Lung (tissue), 12 donors: Measurements from ENCODE around the gene IQCE. TPM values are rescaled to one million over a fixed set of nuclear protein-coding genes. Genes with fewer than 3 reads are reported as not detected.

Experiments
- ATAC-seq: fragments of 200-7000 bp; cut with Tn5 transposase; one replicate; pipeline ENCODE4 v1.9.1; 2020; ENCODE audit warnings: moderate number of reproducible peaks; ENCODE audit not compliant: insufficient read depth, low FRiP score
- DNase-seq, 3 donors: peaks; one replicate each; pipeline ENCODE4 v3.0.0-alpha.2; 2013 to 2017
- H3K27ac ChIP-seq, 2 donors: one replicate each; pipeline ENCODE4 v1.5.1; 2013; ENCODE audit warnings: mild to moderate bottlenecking in 2 of 2, moderate library complexity in 2 of 2, control low read depth in 1 of 2, inconsistent platforms in 1 of 2, low read depth in 1 of 2, low read length in 1 of 2
- H3K27me3 ChIP-seq, 3 donors: one replicate each; pipeline ENCODE4 v1.5.1; 2013; ENCODE audit warnings: low read length in 2 of 3; ENCODE audit not compliant: control insufficient read depth in 3 of 3, insufficient read depth in 3 of 3
- H3K36me3 ChIP-seq, 4 donors: one replicate each; pipeline ENCODE4 v1.5.1; 2013; ENCODE audit warnings: low read length in 4 of 4, mild to moderate bottlenecking in 1 of 4, moderate library complexity in 1 of 4; ENCODE audit not compliant: control insufficient read depth in 4 of 4, insufficient read depth in 4 of 4
- H3K4me1 ChIP-seq, 5 donors: one replicate each; pipeline ENCODE4 v1.5.1; 2013; ENCODE audit warnings: low read length in 5 of 5, mild to moderate bottlenecking in 2 of 5, moderate library complexity in 1 of 5; ENCODE audit not compliant: control insufficient read depth in 5 of 5, insufficient read depth in 5 of 5
- H3K4me3 ChIP-seq: one replicate; pipeline ENCODE4 v1.5.1; 2013; ENCODE audit warnings: mild to moderate bottlenecking, control low read depth, moderate library complexity
- H3K9ac ChIP-seq, 2 donors: one replicate each; pipeline ENCODE4 v1.5.1; 2013; ENCODE audit warnings: low read length in 2 of 2, control low read depth in 1 of 2; ENCODE audit not compliant: insufficient read depth in 1 of 2
- H3K9me3 ChIP-seq, 4 donors: one replicate each; pipeline ENCODE4 v1.5.1; 2013; ENCODE audit warnings: low read length in 3 of 4, mild to moderate bottlenecking in 1 of 4, moderate library complexity in 1 of 4; ENCODE audit not compliant: control insufficient read depth in 4 of 4, insufficient read depth in 3 of 4
- CTCF ChIP-seq: IDR thresholded peaks from 2 replicates; pipeline ENCODE4 v1.5.1; 2012; ENCODE audit warnings: mild to moderate bottlenecking; ENCODE audit errors: control extremely low read depth, extremely low read depth
- WGBS, 2 donors: extraction: QIAGEN DNeasy Blood & Tissue Kit; methylation state at CpG; one replicate each; pipeline ENCODE4 v1.1.7; 2013; 5-methylcytosine and 5-hydroxymethylcytosine counted together
- polyA plus RNA-seq, 2 donors: library from polyadenylated mRNA; stranded (reverse); fragments of 200-250 nt; gene quantifications; one replicate each; pipeline ENCODE4 v1.2.1, GENCODE V29; 2013
- total RNA-seq, 2 donors: library from RNA; depleted of rRNA in 1 of 2; stranded (reverse); fragments of >200 nt in 1 of 2; gene quantifications; one replicate each; pipeline ENCODE4 v1.2.1, GENCODE V29; 2014 to 2021
- donor health status: control.
- donor health status: control.
- donor health status: Bipolar disorder and iron deficiency.
- donor health status: healthy.
- donor health status: DM: yes; HTN: yes; CAD: no.

The IQCE gene
- total and polyA plus RNA-seq, 4 donors = 8.1 to 29.0 (median 16.0) TPM

- Histone ChIP-seq H3K27ac (no peak overlapping the region), H3K4me1 (peaks cover 0 to 14% (median 6%) of the 10 kb centered on the region in 5 donors), H3K9me3 (no peaks in the 10 kb centered on the region), H3K27me3 (no peaks in the 10 kb centered on the region), H3K4me3 (no peak overlapping the region), H3K9ac (no peak overlapping the region), H3K36me3 (peaks cover 0 to 51% (median 20%) of the 10 kb centered on the region in 4 donors)
- DNase-seq (no peak), ATAC-seq (no peak)
- WGBS, 2 donors = 95% methylated on average over 15 of the region's 15 CpGs
- TF ChIP-seq CTCF = no peak
Observed at GRCh38 chr7:2658941-2659340, 100.2 kb downstream of the IQCE start.

GRCh38 chr7:2659556-2660358 is 101.0 kb downstream of the IQCE start:
- Histone ChIP-seq H3K9ac (no peak overlapping the region), H3K27ac (no peak overlapping the region), H3K9me3 (no peaks in the 10 kb centered on the region), H3K4me3 (no peak overlapping the region), H3K36me3 (peaks cover 0 to 51% (median 20%) of the 10 kb centered on the region in 4 donors), H3K27me3 (no peaks in the 10 kb centered on the region), H3K4me1 (peaks cover 0 to 14% (median 6%) of the 10 kb centered on the region in 5 donors)
- DNase-seq (no peak), ATAC-seq (no peak)
- 91 to 92% methylated on average over 36 of the region's 36 CpGs for WGBS, 2 donors
- no peak for TF ChIP-seq CTCF

- H3K27me3 ChIP-seq = no peaks in the 10 kb centered on the region
- no peak overlapping the region for H3K4me3 ChIP-seq
- no peak for TF ChIP-seq CTCF
- WGBS, 2 donors = 88 to 89% methylated on average over 36 of the region's 36 CpGs
- H3K36me3 ChIP-seq = peaks cover 0 to 49% (median 17%) of the 10 kb centered on the region in 4 donors
- DNase-seq = no peak
- H3K4me1 ChIP-seq = peaks cover 0 to 14% (median 6%) of the 10 kb centered on the region in 5 donors
- no peaks in the 10 kb centered on the region for H3K9me3 ChIP-seq
- no peak overlapping the region for H3K9ac ChIP-seq
- no peak for ATAC-seq
- H3K27ac ChIP-seq = no peak overlapping the region
Observed at GRCh38 chr7:2660359-2661095, 101.7 kb downstream of the IQCE start.
